Gastrocnemius medialis (tissue), 4 donors: ENCODE measurements around the gene ZBTB8B. TPM values are rescaled to one million over a fixed set of nuclear protein-coding genes. Genes with fewer than 3 reads are reported as not detected.
"Not testable (repeated sequence)": the region's sequence is repeated elsewhere in the genome, so short reads cannot be mapped to it uniquely, and the experiment has no call there.

Experiments
- ATAC-seq, 2 donors: fragments of 150-250 bp; one replicate each; pipeline ENCODE4 v1.9.1; 2016
- DNase-seq, 2 donors: peaks; one replicate each; pipeline ENCODE4 v3.0.0-alpha.2; 2019
- H3K27ac ChIP-seq, 4 donors: fragments of 200-600 bp; sonication (generic); 1 replicate in 1 of 4; 2 replicates in 3 of 4; pipeline ENCODE4 v1.5.1; 2016 to 2018; ENCODE audit warnings: mild to moderate bottlenecking in 2 of 4, moderate library complexity in 1 of 4
- H3K27me3 ChIP-seq, 3 donors: fragments of 200-600 bp; sonication (generic) in 2 of 3; 1 replicate in 1 of 3; 2 replicates in 2 of 3; pipeline versions ENCODE4 v1.5.1 to v1.6.0; 2016 to 2019; ENCODE audit warnings: mild to moderate bottlenecking in 1 of 3, moderate library complexity in 1 of 3
- H3K36me3 ChIP-seq, 2 donors: fragments of 200-600 bp; sonication (generic) in 1 of 2; one replicate each; pipeline ENCODE4 v1.5.1; 2017 to 2018
- H3K4me1 ChIP-seq, 2 donors: fragments of 200-600 bp; sonication (generic) in 1 of 2; one replicate each; pipeline ENCODE4 v1.5.1; 2016 to 2017; ENCODE audit warnings: mild to moderate bottlenecking in 2 of 2
- H3K4me3 ChIP-seq, 4 donors: fragments of 200-600 bp; sonication (generic) in 3 of 4; 1 replicate in 1 of 4; 2 replicates in 3 of 4; pipeline ENCODE4 v1.5.1; 2016 to 2019; ENCODE audit warnings: mild to moderate bottlenecking in 2 of 4
- H3K9me3 ChIP-seq, 3 donors: fragments of 200-600 bp; sonication (generic) in 2 of 3; 1 replicate in 1 of 3; 2 replicates in 2 of 3; pipeline ENCODE4 v1.5.1; 2016 to 2019
- CTCF ChIP-seq, 5 experiments: fragments of 450-650 bp in 3 of 5; fragments of 200-600 bp in 2 of 5; sonication (generic) in 2 of 5; IDR thresholded peaks in 4 of 5; conservative IDR thresholded peaks in 1 of 5; 1 replicate in 4 of 5; 2 replicates in 1 of 5; pipeline ENCODE4 v1.5.1; 2016 to 2019; ENCODE audit warnings: antibody characterized with exemption in 5 of 5, mild to moderate bottlenecking in 3 of 5, moderate library complexity in 3 of 5
- POLR2A ChIP-seq, 2 donors: fragments of 450-650 bp; IDR thresholded peaks; one replicate each; pipeline ENCODE4 v1.6.1; 2017; ENCODE audit warnings: antibody characterized with exemption in 2 of 2, mild to moderate bottlenecking in 2 of 2, moderate library complexity in 2 of 2
- in situ Hi-C, 4 donors: fragments of 200-750 bp; cut with MboI; loops; one replicate each; pipeline versions ENCODE4 v1.15.0 to v1.8.0; 2017; ENCODE audit warnings: low sequenced_read_pairs in 4 of 4
- intact Hi-C: fragments of 100-400 bp; cut with DNase I; formaldehyde crosslinking; loops from one replicate; pipeline ENCODE4 v1.15.1; 2023; ENCODE audit warnings: low total_unique reads
- total RNA-seq, 4 donors: library from RNA; depleted of rRNA; stranded (reverse); fragments of >200 nt; gene quantifications; one replicate each; pipeline versions ENCODE4 v1.1.0 to v1.2.3, GENCODE V29; 2016

ZBTB8B gene
- total RNA-seq, 4 donors from 2014 or later = not detected

- ATAC-seq (no peak), DNase-seq (no peak)
- Histone ChIP-seq H3K9me3 (no peaks in the 10 kb centered on the region), H3K4me3 (no peak overlapping the region), H3K36me3 (no peaks in the 10 kb centered on the region), H3K27ac (no peak overlapping the region), H3K4me1 (peaks cover 0 to 11% of the 10 kb centered on the region in 2 donors), H3K27me3 (peaks cover 0 to 2% (median 0%) of the 10 kb centered on the region in 3 donors)
- in situ Hi-C loops (no loop called here), intact Hi-C loops (no loop called here)
- TF ChIP-seq POLR2A (IDR thresholded peaks at IDR 0.05) = no peak
- TF ChIP-seq CTCF (IDR thresholded peaks at IDR 0.05 in 4 of 5, conservative IDR thresholded peaks at IDR 0.05 in 1 of 5) = no peak
These were observed 33.0 kb upstream of the ZBTB8B start for GRCh38 chr1:32431736-32432400.

- intact Hi-C loops (no loop called here), in situ Hi-C loops (no loop called here)
- Histone ChIP-seq H3K4me3 (no peak overlapping the region), H3K27me3 (peaks cover 0 to 8% (median 0%) of the 10 kb centered on the region in 3 donors), H3K9me3 (no peaks in the 10 kb centered on the region), H3K27ac (no peak overlapping the region), H3K4me1 (no peaks in the 10 kb centered on the region), H3K36me3 (no peaks in the 10 kb centered on the region)
- ATAC-seq (no peak), DNase-seq (no peak)
- no peak for TF ChIP-seq POLR2A (IDR thresholded peaks at IDR 0.05)
- no peak for TF ChIP-seq CTCF (IDR thresholded peaks at IDR 0.05 in 4 of 5, conservative IDR thresholded peaks at IDR 0.05 in 1 of 5)
These were observed 26.7 kb upstream of the ZBTB8B start for GRCh38 chr1:32438136-32438535.

GRCh38 chr1:32438777-32439176 lies 26.1 kb upstream of the ZBTB8B start:
- H3K27ac ChIP-seq, H3K4me1 ChIP-seq, in situ Hi-C loops, H3K4me3 ChIP-seq, H3K27me3 ChIP-seq, ATAC-seq, H3K9me3 ChIP-seq, DNase-seq, intact Hi-C loops, H3K36me3 ChIP-seq: not testable (repeated sequence)

GRCh38 chr1:32441467-32441866 lies 23.4 kb upstream of the ZBTB8B start:
- H3K36me3 ChIP-seq, H3K27me3 ChIP-seq, H3K4me1 ChIP-seq, in situ Hi-C loops, H3K27ac ChIP-seq, DNase-seq, ATAC-seq, H3K4me3 ChIP-seq, H3K9me3 ChIP-seq: not testable (repeated sequence)
- intact Hi-C loops = loop anchor here (10.0 kb wide), 1 partner anchor 173 kb away; no protein-coding TSS in a partner anchor

- in situ Hi-C loops = no loop called here
- Histone ChIP-seq H3K9me3 (no peaks in the 10 kb centered on the region), H3K4me1 (no peaks in the 10 kb centered on the region), H3K4me3 (peak overlapping the region; percentile 13 to 38 (median 20)), H3K27ac (no peak overlapping the region), H3K27me3 (no peaks in the 10 kb centered on the region), H3K36me3 (no peaks in the 10 kb centered on the region)
- TF ChIP-seq CTCF (IDR thresholded peaks at IDR 0.05 in 4 of 5, conservative IDR thresholded peaks at IDR 0.05 in 1 of 5) (no peak), POLR2A (IDR thresholded peaks at IDR 0.05) (no peak)
- intact Hi-C loops = loop anchor here (5.0 to 10.0 kb wide), 4 partner anchors 55 to 167 kb away; partner anchors contain the start of gene ZBTB8A
- peak in 1 of 2 donors; percentile 39 for ATAC-seq
- DNase-seq = no peak
These were observed 17.2 kb upstream of the ZBTB8B start for GRCh38 chr1:32447469-32448185.
